ENCODE data around the gene BRD1. TPM values are rescaled to one million over a fixed set of nuclear protein-coding genes. Genes with fewer than 3 reads are reported as not detected.

Gene BRD1
- total and polyA plus RNA-seq, 2 experiments from 2014 or later, result 12.3 to 33.8 TPM

GRCh38 chr22:49771266-49772065 lies 56.2 kb downstream of the BRD1 start:
- peak overlapping the region; percentile 56 for H3K4me3 Mint-ChIP-seq
- no peak overlapping the region for H2AFZ ChIP-seq
- H3K27ac Mint-ChIP-seq, result no peak overlapping the region
- no peaks in the 10 kb centered on the region for H3K4me1 ChIP-seq (ENCODE audit: insufficient read depth)
- H3K27me3 Mint-ChIP-seq (ENCODE audit: insufficient read depth, low read depth, poor library complexity), result peaks cover 20% of the 10 kb centered on the region
- no peak overlapping the region for H3K27ac ChIP-seq (ENCODE audit: low read depth)
- peaks cover 11% of the 10 kb centered on the region; the same call in 1 of the 2 replicates for H3K36me3 ChIP-seq (ENCODE audit: insufficient read depth)
- H4K20me1 ChIP-seq (replicated peaks; ENCODE audit: insufficient read depth), result peaks cover 16% of the 10 kb centered on the region
- H3K4me1 Mint-ChIP-seq, result peaks cover 9% of the 10 kb centered on the region; the same call in 2 of the 3 replicates
- peak overlapping the region; percentile 84 for H3K4me2 ChIP-seq
- peaks cover 31% of the 10 kb centered on the region for H3K36me3 Mint-ChIP-seq (ENCODE audit: low read depth)
- TF ChIP-seq ZNF114 (CRISPR knock-in tag; IDR thresholded peaks at IDR 0.05), result no peak
- TF ChIP-seq, protein P1, sequence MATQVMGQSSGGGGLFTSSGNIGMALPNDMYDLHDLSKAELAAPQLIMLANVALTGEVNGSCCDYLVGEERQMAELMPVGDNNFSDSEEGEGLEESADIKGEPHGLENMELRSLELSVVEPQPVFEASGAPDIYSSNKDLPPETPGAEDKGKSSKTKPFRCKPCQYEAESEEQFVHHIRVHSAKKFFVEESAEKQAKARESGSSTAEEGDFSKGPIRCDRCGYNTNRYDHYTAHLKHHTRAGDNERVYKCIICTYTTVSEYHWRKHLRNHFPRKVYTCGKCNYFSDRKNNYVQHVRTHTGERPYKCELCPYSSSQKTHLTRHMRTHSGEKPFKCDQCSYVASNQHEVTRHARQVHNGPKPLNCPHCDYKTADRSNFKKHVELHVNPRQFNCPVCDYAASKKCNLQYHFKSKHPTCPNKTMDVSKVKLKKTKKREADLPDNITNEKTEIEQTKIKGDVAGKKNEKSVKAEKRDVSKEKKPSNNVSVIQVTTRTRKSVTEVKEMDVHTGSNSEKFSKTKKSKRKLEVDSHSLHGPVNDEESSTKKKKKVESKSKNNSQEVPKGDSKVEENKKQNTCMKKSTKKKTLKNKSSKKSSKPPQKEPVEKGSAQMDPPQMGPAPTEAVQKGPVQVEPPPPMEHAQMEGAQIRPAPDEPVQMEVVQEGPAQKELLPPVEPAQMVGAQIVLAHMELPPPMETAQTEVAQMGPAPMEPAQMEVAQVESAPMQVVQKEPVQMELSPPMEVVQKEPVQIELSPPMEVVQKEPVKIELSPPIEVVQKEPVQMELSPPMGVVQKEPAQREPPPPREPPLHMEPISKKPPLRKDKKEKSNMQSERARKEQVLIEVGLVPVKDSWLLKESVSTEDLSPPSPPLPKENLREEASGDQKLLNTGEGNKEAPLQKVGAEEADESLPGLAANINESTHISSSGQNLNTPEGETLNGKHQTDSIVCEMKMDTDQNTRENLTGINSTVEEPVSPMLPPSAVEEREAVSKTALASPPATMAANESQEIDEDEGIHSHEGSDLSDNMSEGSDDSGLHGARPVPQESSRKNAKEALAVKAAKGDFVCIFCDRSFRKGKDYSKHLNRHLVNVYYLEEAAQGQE (IDR thresholded peaks at IDR 0.05; ENCODE audit: unreplicated experiment), result peak; percentile 38
- DNase-seq (ENCODE audit: low spot score) (peak; percentile 59), ATAC-seq (peak; percentile 63)
- H3K9me2 ChIP-seq (ENCODE audit: insufficient read depth), result no peaks in the 10 kb centered on the region
- no peaks in the 10 kb centered on the region for H3K27me3 ChIP-seq (ENCODE audit: insufficient read depth)
- H3K9me3 Mint-ChIP-seq, result peaks cover 10% of the 10 kb centered on the region
- H3K4me3 ChIP-seq, result peak overlapping the region; percentile 65
- H3K79me2 ChIP-seq (replicated peaks; ENCODE audit: insufficient read depth), result no peaks in the 10 kb centered on the region
- H3F3A ChIP-seq (replicated peaks; ENCODE audit: low read depth), result 0 out of 2 replicates have a peak, but pooled peaks cover 3% of the 10 kb centered on the region

DNA sequence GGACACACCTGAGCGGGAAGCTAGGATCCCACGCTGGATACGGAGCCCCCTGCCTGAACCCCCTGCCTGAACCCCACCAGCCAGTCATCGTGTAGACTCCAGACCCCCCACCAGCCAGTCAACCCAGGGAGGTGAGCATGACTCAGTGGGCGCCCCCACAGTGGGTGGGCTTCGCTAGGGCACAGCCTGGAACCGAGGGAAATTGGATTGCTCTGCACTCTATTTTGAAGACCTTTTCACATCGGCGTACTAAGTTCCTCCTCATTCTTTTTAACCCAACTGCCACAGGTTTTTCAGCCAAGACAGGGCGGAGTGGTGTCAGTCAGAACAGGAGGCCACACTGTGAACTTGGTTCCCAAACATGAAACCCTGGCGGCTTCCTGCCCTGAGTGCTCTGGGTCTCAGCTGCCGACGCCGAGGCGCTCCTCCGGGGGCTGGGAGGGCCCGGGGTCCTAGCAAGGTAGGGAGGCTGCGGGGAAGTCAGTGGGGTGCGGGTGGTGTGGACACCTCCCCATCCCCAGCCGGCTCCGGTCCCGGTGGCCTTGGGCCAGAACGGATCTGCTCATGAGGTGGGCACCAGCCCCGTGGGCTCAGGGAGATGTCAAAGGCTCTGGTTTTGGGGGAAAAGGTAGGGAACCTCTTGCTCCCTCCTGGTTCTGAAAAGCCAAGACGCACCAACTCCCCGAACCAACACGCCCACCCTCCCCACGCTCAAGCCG lies 57.0 kb downstream of the BRD1 start:
- Histone ChIP-seq H3K4me1 (ENCODE audit: insufficient read depth) (no peaks in the 10 kb centered on the region), H3K36me3 (ENCODE audit: insufficient read depth) (peaks cover 11% of the 10 kb centered on the region; the same call in 1 of the 2 replicates), H3K9me2 (ENCODE audit: insufficient read depth) (no peaks in the 10 kb centered on the region), H3K27ac (ENCODE audit: low read depth) (no peak overlapping the region), H2AFZ (no peak overlapping the region), H3F3A (replicated peaks; ENCODE audit: low read depth) (0 out of 2 replicates have a peak, but pooled peaks cover 3% of the 10 kb centered on the region), H3K27me3 (ENCODE audit: insufficient read depth) (no peaks in the 10 kb centered on the region), H3K4me2 (peak overlapping the region; percentile 84), H3K4me3 (peak overlapping the region; percentile 65), H3K79me2 (replicated peaks; ENCODE audit: insufficient read depth) (no peaks in the 10 kb centered on the region), H4K20me1 (replicated peaks; ENCODE audit: insufficient read depth) (peaks cover 15% of the 10 kb centered on the region)
- no peak overlapping the region for H3K27ac Mint-ChIP-seq
- peaks cover 9% of the 10 kb centered on the region for H3K4me1 Mint-ChIP-seq
- ATAC-seq (peak; percentile 2; the same call in 2 of the 3 replicates), DNase-seq (ENCODE audit: low spot score) (no peak)
- peak overlapping the region; percentile 55; the same call in 2 of the 3 replicates for H3K4me3 Mint-ChIP-seq
- peaks cover 28% of the 10 kb centered on the region for H3K36me3 Mint-ChIP-seq (ENCODE audit: low read depth)
- TF ChIP-seq ZNF331 (CRISPR knock-in tag; IDR thresholded peaks at IDR 0.05; ENCODE audit: low read depth), result no peak
- no peak for TF ChIP-seq STAT1 (IDR thresholded peaks at IDR 0.05; ENCODE audit: unreplicated experiment)
- no peak for TF ChIP-seq CREB1 (CRISPR knock-in tag; IDR thresholded peaks at IDR 0.05; ENCODE audit: low read depth)
- no peak for TF ChIP-seq NANOG (IDR thresholded peaks at IDR 0.05; ENCODE audit: borderline replicate concordance)
- no peak for TF ChIP-seq JUNB (IDR thresholded peaks at IDR 0.05; ENCODE audit: unreplicated experiment)
- TF ChIP-seq ETS1 (IDR thresholded peaks at IDR 0.05), result no peak
- H3K27me3 Mint-ChIP-seq (ENCODE audit: insufficient read depth, low read depth, poor library complexity), result peaks cover 20% of the 10 kb centered on the region
- peaks cover 14% of the 10 kb centered on the region for H3K9me3 Mint-ChIP-seq

Data from GM23338 (cell line).